ENCODE data around the gene ZNHIT3.

DNA sequence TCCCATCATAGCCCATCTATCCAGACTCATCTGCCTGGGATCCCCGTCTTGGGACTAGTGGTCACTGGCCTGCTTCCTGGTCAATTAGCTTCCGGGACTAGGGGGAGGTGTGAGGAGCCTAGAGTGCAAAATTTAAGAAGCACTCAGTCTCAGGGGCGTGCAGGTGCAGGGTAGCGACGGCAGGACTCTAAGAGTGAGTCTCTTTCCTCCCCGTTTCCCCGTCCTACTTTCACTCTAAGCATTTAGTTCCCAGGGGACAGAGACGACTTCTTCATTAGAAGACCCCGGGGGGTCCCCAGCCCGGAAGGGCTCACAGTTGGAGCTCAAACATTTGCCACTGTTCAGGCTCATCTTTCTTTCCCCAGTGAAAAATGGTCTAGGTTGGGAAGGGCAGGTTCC lies 677 bp upstream of the ZNHIT3 start:
- TF ChIP-seq, protein P1, sequence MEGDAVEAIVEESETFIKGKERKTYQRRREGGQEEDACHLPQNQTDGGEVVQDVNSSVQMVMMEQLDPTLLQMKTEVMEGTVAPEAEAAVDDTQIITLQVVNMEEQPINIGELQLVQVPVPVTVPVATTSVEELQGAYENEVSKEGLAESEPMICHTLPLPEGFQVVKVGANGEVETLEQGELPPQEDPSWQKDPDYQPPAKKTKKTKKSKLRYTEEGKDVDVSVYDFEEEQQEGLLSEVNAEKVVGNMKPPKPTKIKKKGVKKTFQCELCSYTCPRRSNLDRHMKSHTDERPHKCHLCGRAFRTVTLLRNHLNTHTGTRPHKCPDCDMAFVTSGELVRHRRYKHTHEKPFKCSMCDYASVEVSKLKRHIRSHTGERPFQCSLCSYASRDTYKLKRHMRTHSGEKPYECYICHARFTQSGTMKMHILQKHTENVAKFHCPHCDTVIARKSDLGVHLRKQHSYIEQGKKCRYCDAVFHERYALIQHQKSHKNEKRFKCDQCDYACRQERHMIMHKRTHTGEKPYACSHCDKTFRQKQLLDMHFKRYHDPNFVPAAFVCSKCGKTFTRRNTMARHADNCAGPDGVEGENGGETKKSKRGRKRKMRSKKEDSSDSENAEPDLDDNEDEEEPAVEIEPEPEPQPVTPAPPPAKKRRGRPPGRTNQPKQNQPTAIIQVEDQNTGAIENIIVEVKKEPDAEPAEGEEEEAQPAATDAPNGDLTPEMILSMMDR (IDR thresholded peaks at IDR 0.05; ENCODE audit: low read depth, low read length, poor library complexity, severe bottlenecking) = no peak
- TF ChIP-seq EZH2phosphoT487 (IDR thresholded peaks at IDR 0.05; ENCODE audit: borderline replicate concordance, low read length) = no peak

All from DOHH2 (cell line).